AG08395 (cell line): ENCODE measurements around the gene JAKMIP1.

Experiments
- DNase-seq: peaks from one replicate; pipeline ENCODE4 v3.0.0; 2012; ENCODE audit warnings: mixed read lengths, low spot score

The JAKMIP1 gene

DNA sequence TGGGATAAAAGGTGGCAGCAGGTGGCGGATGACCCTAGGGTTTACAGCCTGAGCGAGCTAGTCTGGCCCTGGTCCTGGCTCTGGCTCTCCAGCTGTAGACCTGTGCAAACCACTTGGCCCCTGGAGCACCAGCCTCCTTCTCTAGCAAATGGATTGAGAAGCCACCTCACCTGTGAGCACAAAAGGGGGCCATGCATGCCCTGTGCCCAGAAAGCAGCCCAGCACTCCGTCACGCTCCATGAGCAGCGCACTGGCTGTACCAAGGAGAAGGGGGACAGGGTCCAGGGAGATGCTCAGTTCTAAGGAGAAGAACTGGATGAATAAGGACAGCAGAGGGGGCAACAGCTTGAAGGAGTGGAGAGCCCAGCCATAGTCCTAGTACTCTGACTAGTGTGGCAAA lies 135.2 kb downstream of the JAKMIP1 start:
- DNase-seq, result no peak

DNA sequence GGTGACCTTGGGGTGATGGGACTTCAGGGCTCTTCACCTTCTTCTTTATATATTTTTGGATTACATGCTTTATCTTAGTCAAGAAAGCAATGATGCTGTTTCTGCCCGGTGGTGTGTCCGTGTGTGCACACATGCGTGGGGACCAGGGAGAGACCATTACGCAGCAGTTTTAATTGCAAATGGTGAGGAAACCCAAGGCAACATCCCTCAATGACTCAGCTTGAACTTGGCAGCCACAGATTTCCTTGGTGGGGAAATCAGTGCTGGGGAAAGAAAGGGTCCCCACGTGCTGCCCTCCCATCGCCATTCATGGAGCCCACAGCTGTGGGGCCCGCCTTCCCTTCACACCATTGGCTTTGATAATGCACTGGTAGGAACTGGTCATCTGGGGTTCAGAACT lies 136.0 kb downstream of the JAKMIP1 start:
- DNase-seq, result no peak

DNA sequence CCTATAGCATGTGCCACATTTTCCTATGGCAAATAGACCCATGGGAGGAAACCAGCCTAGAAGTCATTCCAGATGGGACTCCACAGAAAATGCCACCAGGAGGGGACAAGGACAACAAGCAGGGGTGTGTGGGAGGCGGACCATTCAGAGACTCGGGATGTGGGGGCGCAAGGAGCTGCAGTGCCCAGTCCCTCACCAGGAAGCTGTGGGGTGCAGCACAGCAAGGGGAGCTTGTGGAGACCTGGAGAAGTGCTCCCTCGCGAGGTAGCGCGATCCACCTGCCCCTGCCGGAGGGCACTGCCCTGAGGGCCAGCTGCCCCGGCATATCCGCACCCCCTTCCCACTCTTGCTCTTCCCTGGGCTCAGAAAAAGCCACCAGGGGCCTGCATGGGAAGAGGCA lies 136.7 kb downstream of the JAKMIP1 start:
- no peak for DNase-seq

DNA sequence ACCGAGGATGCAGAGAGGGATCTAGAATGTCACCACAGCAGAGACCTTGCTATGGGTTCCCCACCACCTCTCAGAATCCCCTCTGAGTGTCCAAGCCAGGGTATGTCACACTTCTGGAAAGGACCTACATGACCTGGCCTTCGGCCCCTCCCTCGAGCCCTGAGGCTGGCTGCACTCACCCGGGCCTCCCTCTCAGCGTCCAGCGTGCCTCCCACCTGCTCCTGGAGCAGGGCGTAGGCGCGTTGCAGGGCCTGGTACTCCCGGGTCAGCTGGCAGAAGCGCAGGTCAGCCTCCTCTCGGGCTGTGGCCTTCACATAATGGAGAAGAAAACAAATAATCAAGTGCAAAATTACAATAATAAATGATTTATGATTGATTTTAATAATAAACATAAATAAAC lies 138.2 kb downstream of the JAKMIP1 start:
- DNase-seq, result no peak

DNA sequence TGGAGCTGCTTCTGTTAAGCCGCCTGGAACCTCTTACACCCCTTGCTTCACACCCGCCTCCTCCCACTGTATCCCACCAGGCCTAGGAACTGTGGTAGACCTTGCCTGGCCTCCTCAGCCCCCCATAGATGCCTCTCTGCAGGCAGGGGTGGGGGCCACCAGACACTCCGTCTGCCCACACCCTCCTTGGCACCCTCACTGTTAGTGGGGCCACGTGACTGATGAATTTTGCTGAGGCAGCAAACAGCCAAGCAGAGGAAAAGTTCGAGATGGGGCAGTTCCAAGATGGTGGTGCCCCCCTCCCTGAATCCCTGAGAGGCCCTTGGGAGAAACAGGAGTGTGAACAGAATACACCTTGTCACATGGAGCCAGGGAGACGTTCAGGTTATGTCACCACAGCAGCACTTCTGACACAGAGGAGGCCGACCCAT lies 141.0 kb downstream of the JAKMIP1 start:
- no peak for DNase-seq

DNA sequence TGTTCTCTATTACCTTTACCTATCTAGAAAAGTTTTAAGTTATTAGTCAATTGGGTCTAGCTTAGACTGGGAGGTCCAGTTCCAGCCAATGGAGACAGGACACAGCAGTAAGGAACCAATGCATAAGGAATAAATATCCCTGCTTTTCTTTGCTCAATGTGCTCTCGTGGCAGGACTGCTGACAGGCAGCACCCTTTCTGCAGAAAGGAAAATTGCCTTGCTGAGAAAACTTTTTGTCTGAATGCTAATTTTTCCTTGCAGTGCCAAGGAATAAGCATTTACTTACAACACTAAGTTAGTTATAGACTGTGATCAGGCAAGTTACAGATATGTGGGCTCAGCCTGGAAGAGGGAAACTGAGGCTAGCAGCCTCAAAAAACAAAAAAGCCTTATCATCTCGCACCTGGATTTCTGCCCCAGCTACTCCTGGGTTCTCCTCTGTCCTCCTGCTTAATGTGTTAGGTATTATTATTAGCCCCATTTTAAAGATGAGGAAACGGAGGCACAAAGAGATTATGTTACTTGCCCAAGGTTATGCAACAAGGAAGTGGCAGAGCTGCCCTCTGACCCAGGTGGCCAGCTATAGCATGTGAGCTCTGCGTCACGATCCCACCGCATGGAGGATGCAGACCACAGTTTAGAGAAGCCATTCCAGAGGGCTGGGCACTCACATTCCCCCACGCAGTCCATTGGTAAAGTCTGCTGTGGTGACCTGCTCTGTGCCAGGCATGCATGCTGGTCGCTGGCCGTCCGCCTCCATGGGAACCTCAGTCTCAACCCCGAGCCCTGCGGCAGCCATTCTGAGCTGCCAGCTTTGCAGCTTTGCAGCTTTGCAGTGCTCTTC lies 141.6 kb downstream of the JAKMIP1 start:
- DNase-seq, result no peak

DNA sequence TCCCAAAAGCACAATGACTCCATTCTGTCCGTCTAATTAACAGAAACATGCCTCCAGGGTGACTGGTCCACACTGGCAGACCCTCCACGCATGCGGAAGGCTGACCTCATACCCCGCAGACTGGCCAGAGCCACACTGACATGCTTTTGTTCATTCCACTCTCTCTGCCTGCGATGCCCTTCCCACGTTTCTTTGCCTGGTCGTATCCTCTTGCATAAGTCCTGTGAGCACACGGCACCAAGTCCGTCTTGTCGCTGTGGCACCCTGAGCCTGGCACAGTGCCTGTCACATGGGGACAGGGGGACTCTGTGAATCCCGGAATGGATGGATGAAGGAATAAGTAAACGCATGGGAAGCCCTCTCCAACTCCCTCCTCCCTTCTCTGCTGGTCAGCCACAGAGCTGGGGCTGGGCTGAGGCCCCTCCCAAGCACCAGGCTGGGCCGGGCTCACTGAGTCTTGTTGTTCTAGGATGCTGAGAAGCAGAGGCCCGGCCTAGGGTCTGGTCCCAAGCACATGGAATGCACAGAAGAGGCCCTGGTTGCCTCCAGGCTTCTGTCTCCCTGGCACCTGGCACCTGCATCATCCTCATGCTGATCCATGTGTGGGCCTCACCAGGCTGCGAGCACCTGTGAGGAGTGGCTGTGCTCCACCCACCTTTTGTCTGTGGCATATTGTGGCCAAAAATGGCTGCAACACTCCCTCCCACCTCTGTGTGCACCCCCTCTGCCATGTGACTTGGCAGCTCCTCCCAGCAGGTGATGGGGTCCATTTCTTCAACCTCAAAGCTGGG lies 143.2 kb downstream of the JAKMIP1 start:
- DNase-seq, result no peak

DNA sequence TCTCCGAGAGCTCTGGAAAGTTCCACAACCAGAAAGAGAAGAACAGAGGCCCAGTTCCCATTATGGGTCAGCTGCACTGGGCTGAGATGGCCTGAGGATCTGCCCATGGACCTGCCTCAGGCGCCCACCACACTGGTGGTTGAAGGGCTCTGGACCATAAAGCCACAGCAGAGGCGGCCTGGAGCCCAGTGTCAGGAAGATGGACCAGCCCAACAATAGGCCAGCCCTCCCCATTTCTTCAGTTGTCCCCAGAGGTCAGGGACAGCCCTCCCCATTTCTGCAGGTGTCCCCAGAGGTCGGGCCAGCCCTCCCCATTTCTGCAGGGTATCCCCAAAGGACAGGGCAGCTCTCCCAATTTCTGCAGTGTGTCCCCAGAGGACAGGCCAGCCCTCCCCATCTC lies 144.9 kb downstream of the JAKMIP1 start:
- no peak for DNase-seq

DNA sequence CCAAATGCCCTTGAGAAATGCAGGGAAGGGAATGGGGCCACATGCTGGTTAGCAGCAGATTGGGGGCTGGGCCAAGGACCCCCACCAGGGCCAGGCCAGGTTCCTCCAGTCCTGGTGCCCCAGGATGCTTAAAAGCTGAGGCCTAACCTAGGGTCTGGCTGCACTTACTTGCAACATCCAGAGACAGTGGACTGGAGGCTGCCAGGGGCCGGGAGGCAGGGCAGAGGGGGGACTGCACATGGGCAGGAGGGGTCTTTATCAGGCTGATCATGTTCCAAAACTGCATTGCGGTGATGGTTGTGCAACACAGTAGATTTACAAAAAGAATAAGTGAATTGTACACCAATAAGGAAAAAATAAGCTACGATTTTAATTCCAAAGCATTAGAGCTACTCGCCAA lies 145.3 kb downstream of the JAKMIP1 start:
- no peak for DNase-seq

DNA sequence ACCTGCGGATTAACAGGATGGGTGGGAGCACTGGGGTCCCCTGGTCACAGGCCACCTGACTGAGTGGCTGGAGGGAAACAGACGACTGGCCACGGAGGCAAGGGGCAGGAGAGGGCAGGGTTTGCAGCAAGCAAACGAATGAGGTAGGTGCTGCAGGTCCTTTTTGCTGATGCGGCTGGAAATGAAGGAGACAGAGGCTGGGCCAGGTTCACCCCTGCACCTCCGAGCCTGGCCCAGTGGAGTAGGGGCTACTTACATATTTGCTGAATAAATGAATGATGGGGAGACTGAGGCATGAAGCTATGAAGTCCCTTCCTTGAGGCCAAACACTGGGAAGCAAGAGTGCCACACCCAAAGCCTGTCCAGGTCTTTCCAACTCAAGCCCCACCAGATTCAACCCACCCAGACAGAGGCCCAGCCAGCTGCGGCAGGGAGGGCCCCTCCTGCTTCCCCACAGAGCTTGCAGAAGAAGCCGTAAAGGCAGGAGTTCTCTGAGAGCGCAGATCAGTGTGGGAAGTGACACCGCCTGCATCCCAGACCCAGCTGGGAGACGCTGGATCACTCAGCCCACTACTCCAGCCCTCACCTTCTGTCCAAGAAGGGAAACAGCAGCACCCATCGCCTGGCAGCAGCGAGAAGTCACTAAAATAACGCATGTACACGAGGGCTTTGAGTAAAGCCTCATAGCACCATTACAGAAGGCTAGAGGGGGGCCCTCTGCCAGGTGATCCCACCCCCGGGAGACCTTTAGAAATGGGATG lies 146.0 kb downstream of the JAKMIP1 start:
- no peak for DNase-seq

DNA sequence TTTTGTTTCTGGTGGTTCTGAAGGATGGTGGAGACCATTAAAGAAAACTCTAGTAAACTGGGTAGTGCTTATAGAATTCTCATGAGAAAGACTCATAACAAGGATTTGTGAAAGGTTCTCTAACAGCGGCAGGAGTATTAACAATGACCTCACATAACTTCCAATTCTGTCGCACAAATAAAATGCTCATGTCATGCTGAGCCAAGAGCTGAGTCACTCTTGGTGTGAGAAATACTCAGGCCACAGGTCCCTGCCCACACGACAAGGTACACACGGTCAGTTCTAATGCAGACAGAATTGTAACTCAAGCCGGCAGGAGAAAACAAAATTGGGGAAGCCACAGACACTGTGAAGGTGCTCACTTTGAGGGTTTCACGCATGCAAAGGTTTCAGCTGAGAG lies 147.7 kb downstream of the JAKMIP1 start:
- DNase-seq, result no peak

DNA sequence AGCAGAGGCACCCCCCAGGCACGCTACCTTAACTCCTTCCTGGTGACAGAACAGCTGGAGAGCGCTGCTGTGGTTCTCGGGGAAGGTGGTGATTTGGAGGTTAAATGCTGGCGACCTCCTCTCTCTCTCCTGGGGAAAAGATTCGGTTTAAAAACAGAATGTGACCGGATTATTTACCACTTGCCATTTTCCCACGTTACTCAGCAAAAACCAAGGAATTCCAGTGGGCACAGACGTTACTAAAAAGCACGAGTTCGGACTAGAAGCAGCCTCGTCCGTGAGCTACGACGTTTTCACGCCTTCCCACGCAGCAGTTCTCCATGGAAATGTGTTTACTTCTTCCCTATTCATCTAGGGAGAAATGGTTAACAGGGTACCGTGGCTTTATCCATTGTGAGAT lies 149.8 kb downstream of the JAKMIP1 start:
- DNase-seq, result no peak

DNA sequence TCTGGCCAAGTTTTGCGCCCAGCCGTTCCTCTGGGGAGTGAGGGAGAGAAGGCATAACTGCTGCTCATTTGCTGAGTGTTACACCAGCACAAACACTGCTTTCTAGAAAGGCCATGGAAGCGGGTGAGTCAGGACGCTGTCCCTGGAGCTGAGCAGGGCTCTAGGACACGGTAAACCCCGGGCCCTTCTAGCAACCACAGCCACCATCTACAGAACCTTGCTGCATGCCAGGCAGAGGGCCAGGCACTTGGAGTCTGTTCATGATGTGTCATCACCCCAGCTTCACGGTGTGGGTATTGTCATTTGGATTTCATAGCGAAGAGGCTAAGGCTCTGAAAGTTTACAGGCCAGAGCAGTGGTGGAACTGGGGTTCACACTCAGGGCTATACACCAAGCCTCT lies 150.4 kb downstream of the JAKMIP1 start:
- no peak for DNase-seq

DNA sequence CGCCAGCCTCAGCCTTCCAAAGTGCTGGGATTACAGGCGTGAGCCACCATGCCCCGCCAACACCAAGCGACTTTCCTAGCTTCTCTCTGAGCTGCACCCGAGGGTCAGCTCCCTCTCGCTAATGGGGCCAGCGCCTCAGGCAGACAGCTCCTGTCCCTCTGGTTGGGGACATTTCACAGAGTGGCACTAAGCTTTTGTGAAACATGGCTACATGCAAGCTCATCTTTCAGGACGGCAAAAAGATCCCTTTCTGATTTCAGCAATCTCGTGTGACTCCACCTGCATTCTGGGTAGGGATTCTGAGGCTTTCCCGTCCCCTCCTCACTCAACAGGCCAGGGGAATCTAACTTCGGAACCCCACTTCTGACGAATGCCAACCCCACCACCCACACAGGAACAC lies 151.1 kb downstream of the JAKMIP1 start:
- DNase-seq, result no peak

DNA sequence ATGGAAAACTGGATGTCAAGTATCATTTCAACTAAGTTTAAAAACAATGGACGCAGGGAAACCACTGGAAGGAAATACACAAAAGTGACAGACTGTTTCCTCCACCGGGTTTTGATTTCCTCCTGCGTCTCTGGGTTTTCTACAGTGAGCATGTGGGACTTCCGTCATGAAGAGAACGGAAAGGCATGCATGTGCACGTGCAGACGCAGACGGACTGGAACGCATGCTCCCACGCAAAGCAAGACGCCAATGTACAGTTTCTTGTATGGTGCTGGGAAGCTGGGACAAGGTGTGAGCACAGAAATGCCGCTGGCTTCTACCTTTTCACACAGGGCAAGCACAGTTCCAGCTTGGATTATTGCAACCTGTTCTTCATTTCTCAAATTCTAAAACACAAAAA lies 151.8 kb downstream of the JAKMIP1 start:
- no peak for DNase-seq

DNA sequence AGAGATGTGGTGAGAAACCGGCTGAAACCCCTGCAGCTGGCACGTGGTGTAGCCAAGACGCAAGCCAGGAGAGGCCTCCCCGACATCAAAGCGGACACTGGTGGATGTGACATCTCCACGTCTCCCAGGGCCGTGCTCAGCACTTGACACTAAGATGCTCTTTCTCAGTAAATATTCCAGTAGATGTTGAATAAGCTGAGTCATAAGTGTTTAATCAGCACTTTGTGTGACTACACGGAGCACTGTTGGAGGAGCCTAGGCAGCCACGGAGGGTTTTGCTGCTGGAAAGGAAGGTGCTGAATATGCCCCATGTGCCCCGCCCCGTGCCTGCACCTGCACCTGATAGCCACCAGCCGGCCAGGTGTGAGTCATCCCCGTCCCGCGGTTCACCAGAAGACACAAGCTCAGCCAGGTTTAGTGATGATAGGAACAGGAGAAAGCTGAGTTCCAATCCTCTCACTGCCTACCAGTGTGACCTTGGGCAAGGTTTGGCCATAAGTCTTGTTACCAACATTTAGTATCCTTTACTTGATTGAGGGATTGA lies 153.1 kb downstream of the JAKMIP1 start:
- DNase-seq, result no peak

DNA sequence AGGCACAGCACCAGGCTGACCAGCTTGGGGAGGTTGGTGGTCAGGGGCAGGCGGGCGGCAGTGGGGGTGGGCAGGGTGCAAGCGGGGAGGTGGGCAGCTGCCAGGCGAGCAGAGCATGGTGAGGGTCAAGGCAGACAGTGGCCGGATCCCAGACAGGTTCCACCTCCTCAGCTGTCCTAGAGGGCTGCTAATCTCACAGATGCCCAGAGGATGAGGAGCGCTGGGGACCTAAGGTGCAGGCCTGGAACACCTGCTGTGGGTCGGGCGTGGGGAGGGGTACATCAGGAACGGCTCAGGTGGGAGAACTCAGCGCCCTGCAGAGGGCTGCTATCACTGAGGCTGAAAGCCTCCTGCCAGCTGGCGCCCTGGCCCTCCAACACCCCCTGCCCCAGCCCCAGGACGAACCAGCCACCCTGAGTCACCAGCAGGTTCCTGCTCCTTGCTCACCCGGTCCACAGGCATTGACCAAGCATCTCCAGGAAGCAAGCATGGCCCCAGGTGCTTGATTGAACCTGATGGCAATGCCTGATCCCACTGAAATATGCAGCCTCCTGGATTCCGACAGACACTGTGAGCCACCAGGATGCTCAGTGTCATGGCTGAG lies 153.7 kb downstream of the JAKMIP1 start:
- DNase-seq, result no peak

DNA sequence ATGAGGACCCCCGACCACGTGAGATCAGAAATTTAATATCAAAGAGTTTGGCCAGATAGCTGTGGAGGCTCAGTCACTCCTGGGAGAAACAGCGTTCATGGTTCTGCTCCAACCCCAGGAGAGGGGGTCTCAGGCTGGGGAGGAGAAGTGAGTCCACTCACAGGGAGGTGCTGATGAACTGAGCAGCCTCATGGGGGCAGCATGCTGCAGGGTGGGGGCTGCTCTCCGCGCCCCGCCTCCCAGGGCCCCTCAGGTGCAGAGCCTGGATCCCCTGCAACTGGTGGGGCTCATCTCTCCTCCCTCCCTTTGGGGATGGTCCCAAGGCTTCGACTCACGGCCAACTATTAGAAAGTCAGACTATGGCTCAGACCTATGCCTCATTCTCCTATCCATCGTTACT lies 155.5 kb downstream of the JAKMIP1 start:
- no peak for DNase-seq

DNA sequence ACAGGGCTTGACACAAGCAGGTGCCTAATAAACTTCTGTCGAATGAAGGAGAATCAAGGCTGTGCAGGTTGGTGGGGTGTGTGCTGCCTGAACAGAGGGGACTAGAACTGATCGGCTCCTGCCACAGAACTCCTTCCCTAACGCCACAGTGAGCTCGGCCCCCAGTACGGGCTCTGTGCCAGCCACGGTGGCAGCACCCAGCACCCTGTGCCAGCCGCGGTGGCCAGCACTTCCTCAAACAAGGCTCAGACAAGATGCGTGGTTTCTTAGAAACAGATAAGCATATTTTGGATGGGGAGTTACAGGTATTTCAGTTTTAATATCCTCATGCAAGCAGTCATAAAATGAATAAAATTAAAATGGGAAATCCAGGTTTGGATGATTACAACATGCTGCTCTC lies 156.1 kb downstream of the JAKMIP1 start:
- DNase-seq, result no peak

DNA sequence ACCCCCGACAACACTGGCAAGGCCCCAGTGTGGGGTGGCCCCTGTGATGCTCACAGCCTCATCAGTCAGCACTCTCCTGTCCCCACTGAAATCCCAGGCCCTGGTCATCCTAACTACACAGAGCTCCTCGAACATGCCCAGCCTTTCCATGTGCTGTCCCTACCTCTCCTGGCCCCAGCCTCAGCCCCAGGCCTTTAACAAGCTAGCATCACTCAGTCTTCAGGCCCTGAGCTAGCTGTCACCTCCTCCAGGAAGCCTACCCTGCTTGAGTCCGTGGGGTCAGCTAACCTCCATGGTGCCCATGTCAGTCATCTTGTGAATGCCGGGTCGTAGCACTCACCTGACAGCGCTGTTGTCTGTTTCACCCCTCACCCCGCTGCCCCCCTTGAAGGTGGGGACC lies 156.5 kb downstream of the JAKMIP1 start:
- DNase-seq, result no peak

DNA sequence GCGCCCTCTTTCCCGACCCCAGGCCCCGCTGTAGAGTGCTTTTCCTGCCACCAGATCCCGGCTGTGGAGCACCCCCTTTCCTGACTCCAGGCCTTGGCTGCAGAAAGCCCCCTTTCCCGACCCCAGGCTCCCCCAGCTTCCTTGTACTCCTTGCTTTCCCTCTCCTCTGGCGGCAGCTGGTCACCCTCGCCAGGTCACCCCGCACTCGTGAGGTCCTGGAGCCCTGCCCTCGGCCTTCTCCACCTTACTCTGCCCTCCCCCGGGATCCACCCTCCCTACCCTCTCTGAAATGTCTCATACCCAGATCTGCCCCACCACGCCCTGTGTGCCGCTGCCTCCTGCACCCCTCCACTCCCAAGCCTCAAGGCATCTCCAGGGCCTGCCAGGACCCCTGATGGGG lies 157.2 kb downstream of the JAKMIP1 start:
- no peak for DNase-seq
